Measurements from ENCODE around the gene INPP5A. TPM values are rescaled to one million over a fixed set of nuclear protein-coding genes. Genes with fewer than 3 reads are reported as not detected.

The INPP5A gene
- total and polyA plus RNA-seq, 2 experiments from 2014 or later = 41.2 to 53.6 TPM

- Histone ChIP-seq H3K27ac (no peak overlapping the region), H3K36me3 (replicated peaks; ENCODE audit: insufficient read depth, low read depth) (no peaks in the 10 kb centered on the region), H3K27me3 (no peaks in the 10 kb centered on the region), H4K20me1 (ENCODE audit: insufficient read depth, poor library complexity, severe bottlenecking) (no peaks in the 10 kb centered on the region), H3K79me2 (no peaks in the 10 kb centered on the region), H3K4me3 (no peak overlapping the region), H2AFZ (no peak overlapping the region), H3K4me2 (no peak overlapping the region), H3K9me3 (ENCODE audit: low read depth) (no peaks in the 10 kb centered on the region), H3K4me1 (ENCODE audit: insufficient read depth) (peaks cover 3% of the 10 kb centered on the region), H3K9me2 (replicated peaks; ENCODE audit: insufficient read depth) (no peaks in the 10 kb centered on the region)
- 92% methylated on average over 16 of the region's 27 CpGs for WGBS (ENCODE audit: low lambda C conversion rate, missing lambda C conversion rate)
- TF ChIP-seq CTCF (IDR thresholded peaks at IDR 0.05; ENCODE audit: poor library complexity) (no peak), EZH2 (IDR thresholded peaks at IDR 0.05; ENCODE audit: borderline replicate concordance) (no peak), EZH2phosphoT487 (IDR thresholded peaks at IDR 0.05; ENCODE audit: low read depth, severe bottlenecking, unreplicated experiment) (no peak)
- no peak for DNase-seq (ENCODE audit: low spot score)
Measured at GRCh38 chr10:132807621-132808049, 270.0 kb downstream of the INPP5A start.

GRCh38 chr10:132808383-132809231 lies 271.0 kb downstream of the INPP5A start:
- Histone ChIP-seq H3K27ac (peak overlapping the region; percentile 16), H3K4me2 (no peak overlapping the region), H3K9me3 (ENCODE audit: low read depth) (no peaks in the 10 kb centered on the region), H3K4me1 (ENCODE audit: insufficient read depth) (peaks cover 3% of the 10 kb centered on the region), H3K27me3 (no peaks in the 10 kb centered on the region), H3K36me3 (replicated peaks; ENCODE audit: insufficient read depth, low read depth) (no peaks in the 10 kb centered on the region), H3K79me2 (no peaks in the 10 kb centered on the region), H3K9me2 (replicated peaks; ENCODE audit: insufficient read depth) (no peaks in the 10 kb centered on the region), H4K20me1 (ENCODE audit: insufficient read depth, poor library complexity, severe bottlenecking) (no peaks in the 10 kb centered on the region), H2AFZ (no peak overlapping the region), H3K4me3 (no peak overlapping the region)
- no peak for DNase-seq (ENCODE audit: low spot score)
- WGBS (ENCODE audit: low lambda C conversion rate, missing lambda C conversion rate) = 85% methylated on average over 31 of the region's 42 CpGs
- TF ChIP-seq EZH2phosphoT487 (IDR thresholded peaks at IDR 0.05; ENCODE audit: low read depth, severe bottlenecking, unreplicated experiment) (no peak), CTCF (IDR thresholded peaks at IDR 0.05; ENCODE audit: poor library complexity) (no peak), EZH2 (IDR thresholded peaks at IDR 0.05; ENCODE audit: borderline replicate concordance) (no peak)

- 91% methylated on average over 36 of the region's 38 CpGs for WGBS (ENCODE audit: low lambda C conversion rate, missing lambda C conversion rate)
- H3K4me1 ChIP-seq (ENCODE audit: insufficient read depth) = peaks cover 3% of the 10 kb centered on the region
- no peaks in the 10 kb centered on the region for H3K9me2 ChIP-seq (replicated peaks; ENCODE audit: insufficient read depth)
- no peak overlapping the region for H3K4me2 ChIP-seq
- DNase-seq (ENCODE audit: low spot score) = no peak
- H3K36me3 ChIP-seq (replicated peaks; ENCODE audit: insufficient read depth, low read depth) = no peaks in the 10 kb centered on the region
- no peaks in the 10 kb centered on the region for H3K79me2 ChIP-seq
- H3K9me3 ChIP-seq (ENCODE audit: low read depth) = no peaks in the 10 kb centered on the region
- H3K27me3 ChIP-seq = no peaks in the 10 kb centered on the region
- no peaks in the 10 kb centered on the region for H4K20me1 ChIP-seq (ENCODE audit: insufficient read depth, poor library complexity, severe bottlenecking)
- TF ChIP-seq CTCF (IDR thresholded peaks at IDR 0.05; ENCODE audit: poor library complexity) = no peak
- no peak for TF ChIP-seq EZH2phosphoT487 (IDR thresholded peaks at IDR 0.05; ENCODE audit: low read depth, severe bottlenecking, unreplicated experiment)
- TF ChIP-seq EZH2 (IDR thresholded peaks at IDR 0.05; ENCODE audit: borderline replicate concordance) = no peak
- no peak overlapping the region for H3K4me3 ChIP-seq
- no peak overlapping the region for H2AFZ ChIP-seq
- H3K27ac ChIP-seq = no peak overlapping the region
Measured at GRCh38 chr10:132809232-132810140, 271.9 kb downstream of the INPP5A start.
